HG02981 (cell line): ENCODE data around the gene FBP1.

ENCODE experiments used
- ATAC-seq: cut with Tn5 transposase; IDR thresholded peaks from one replicate; pipeline ENCODE4 v1.9.1; 2021; ENCODE audit warnings: mild to moderate bottlenecking, moderate library complexity; ENCODE audit not compliant: unreplicated experiment

Gene FBP1

GRCh38 chr9:94657021-94657725 is 17.9 kb upstream of the FBP1 start:
- ATAC-seq, result no peak

DNA sequence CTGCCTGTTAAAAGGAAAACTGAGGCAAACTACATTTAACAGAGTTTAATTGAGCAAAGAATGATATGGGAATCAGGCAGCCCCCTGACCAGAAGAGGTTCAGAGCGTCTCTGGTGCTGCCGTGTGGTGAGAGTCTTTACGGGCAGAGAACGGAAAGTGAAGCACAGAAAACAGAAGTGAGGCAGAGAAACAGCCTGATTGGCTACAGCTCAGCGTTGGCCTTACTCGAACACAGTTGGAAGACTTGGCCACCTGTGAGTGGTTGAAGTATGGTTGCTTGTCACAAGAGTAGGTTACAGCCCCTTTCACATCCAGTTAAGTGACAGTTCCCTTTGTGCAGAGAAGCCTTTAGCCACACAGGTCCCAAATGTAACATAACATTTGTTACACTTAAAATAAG is 16.9 kb upstream of the FBP1 start:
- peak; percentile 99 for ATAC-seq

DNA sequence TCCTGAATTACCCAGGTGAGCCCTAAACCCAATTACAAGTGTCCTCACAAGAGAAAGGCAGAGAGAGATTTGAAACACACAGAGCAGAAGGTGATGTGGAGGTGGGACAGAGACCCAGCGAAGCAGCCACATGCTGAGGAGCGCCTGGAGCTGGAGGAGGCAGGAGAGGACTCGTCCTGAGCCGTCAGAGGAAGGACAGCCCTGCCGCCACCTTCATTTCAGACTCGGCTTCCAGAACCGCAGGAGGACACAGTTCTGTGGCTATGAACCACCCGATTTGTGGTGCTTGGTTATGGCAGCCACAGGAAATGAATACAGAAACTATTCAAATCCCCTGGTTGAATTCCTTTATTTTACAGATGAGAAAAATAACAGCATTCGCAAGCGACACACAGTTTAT is 16.4 kb upstream of the FBP1 start:
- peak; percentile 30 for ATAC-seq

DNA sequence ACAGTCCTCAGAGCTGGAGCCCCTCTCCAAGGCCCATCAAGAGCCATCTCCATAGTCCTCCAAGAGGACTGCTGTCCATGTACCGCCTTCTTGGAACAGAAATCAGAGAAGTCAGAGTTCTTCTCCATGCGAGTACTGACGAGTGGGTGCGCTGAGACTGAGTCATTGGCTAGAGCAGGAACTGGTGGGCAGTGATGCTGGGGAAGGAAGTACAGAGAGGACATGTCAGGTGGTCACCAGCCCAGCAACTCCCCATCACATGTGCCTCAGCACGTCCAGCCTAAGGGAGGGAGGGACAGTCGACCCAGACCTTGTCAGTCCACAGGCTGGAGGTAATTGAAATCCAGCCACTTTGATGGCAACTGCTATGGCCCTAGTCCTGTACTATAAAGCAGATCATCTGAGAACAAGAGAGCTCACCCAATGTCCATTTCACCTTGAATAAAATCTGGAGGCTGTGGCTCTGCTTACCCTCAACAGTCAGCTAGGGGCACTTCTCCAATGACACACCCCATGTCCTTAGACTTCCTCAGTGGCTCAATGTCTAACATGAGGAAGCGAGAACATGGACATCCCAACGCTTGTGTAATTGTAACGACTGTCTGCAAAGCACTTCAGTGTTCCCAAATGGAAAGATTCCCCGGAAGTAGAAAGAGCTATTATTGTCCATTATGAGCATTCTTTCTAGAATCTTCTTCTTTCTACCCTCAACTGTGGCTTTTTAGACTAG is 15.0 kb upstream of the FBP1 start:
- no peak for ATAC-seq

DNA sequence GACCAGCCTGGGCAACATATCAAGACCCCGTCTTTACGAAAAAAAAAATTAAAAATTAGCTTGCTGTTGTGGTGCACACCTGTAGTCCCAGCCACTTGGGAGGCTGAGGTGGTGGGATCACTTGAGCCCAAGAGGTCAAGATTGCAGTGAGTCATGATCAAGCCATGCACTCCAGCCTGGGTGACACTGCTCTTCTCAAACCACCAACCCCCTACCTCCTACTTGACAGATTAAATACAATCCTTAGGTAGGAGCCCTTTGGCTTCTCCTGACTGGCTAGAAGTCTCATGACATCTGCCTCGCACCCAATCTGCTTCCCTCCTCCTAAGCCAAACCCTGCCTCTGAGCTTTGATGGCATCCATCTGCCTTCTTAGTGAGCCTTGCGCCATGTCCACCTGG is 11.6 kb upstream of the FBP1 start:
- no peak for ATAC-seq

DNA sequence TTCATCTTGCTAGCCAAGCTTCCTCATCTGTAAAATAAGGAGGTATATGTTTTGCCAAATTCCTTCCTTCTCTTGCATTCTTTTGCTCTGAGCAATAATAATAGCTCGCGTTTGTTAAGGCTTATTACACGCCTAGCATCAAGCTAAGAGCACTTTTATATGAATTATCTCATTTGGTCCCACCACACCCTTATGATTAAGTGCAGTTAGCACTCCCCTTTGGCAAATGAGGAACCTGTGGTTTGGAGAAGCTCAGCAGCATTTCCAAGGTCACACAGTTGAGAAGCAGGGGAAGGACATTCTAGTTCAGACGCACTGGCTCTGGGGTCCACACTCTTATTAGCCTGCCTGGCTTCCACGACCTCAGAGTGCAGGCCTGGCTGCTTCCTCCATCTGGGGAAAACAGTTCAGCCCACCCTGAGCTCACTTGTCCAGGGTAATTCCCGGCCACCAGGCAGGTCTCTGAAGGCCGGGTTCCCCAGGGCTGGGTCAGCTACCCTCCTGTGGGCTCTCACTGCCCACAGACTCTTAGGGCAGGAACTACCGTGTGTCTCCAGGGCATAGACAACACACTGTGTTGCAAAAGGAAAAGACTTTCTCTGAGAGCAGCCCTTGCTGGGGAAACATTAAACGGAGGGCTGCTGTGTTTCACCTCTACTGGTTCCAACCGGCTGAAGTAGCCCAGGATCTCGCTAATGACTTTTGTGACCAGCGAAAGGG is 9.9 kb upstream of the FBP1 start:
- no peak for ATAC-seq

DNA sequence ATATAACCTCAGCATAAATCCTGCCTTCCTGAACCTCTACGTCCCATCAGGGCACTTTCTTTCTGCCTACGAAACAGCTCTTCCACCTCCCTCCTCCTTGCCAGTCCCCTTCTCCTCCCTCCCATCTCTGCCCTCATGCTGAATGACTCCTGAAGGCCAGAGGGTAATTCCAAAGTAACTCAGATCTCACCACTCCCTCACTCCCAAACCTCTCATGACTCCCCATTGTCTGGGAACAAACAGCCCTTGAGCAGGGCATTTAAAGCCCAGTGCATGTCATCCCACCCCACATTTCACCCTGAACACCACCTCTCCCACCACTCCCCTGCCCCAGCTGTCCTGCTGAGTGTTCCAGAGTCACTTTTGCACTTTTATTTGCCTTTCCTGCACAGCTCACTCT is 8.9 kb upstream of the FBP1 start:
- ATAC-seq, result no peak

GRCh38 chr9:94645901-94646300 is 6.6 kb upstream of the FBP1 start:
- no peak for ATAC-seq

DNA sequence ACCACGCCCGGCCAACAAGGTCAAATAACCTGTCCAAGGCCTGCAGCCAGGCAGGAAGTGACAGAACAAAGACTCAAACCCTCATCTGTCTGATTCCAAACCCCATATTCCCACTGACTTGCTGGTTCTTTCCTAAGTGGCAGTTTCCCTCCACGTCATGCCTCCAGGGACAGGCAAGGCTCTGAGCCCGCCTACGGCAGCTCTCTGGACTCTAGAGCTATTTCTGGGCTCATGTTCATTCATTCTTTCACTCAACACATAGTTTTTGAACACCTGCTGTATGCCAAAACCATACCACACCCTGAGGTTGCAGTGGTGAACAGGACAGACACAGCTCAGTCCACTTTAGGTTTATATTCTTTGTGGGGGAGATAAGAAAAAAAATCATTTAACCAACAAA is 5.2 kb upstream of the FBP1 start:
- no peak for ATAC-seq

DNA sequence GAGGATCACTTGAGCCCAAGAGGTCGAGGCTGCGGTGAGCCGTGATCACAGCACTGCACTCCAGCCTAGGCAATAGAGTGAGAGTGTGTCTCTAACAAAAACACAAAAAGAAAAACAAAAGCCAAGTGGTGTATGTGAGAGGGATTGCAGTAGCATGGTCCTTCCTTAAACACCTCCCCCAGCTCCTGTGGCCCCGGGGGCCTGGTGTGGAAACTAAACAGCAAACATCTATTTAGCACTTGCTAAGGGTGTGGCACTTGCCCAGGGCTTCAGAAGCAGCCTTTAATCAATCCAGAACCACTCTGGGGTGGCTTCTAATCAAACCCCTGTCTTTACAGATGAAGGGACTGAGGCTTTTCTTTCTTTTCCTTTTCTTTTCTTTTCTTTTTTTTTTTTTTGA is 4.4 kb upstream of the FBP1 start:
- ATAC-seq, result no peak

- ATAC-seq, result no peak
Observed at GRCh38 chr9:94643176-94643575, 3.9 kb upstream of the FBP1 start.

DNA sequence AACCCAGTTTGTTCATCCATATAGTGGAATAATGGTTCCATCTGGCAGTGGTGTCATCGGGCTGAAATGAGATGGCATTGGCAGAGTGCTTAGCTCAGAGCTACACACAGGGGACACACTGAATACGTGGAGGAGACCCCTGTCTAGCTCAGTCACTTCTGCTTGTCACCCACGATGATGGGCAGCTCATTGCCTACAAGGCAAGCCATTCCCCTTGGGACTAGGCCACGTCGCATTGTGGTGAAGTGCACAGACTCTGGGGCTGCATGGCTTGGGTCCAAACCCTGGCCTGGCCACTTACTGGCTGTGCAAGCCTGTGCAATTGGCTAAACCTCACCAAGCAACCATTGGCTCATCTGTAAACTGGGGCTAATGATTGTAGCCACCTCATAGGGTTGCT is 3.2 kb upstream of the FBP1 start:
- no peak for ATAC-seq

- no peak for ATAC-seq
Observed at GRCh38 chr9:94639999-94640376, 670 bp upstream of the FBP1 start.

GRCh38 chr9:94638335-94639060 is 820 bp downstream of the FBP1 start:
- ATAC-seq, result no peak

GRCh38 chr9:94632737-94633136 is 6.6 kb downstream of the FBP1 start:
- no peak for ATAC-seq

DNA sequence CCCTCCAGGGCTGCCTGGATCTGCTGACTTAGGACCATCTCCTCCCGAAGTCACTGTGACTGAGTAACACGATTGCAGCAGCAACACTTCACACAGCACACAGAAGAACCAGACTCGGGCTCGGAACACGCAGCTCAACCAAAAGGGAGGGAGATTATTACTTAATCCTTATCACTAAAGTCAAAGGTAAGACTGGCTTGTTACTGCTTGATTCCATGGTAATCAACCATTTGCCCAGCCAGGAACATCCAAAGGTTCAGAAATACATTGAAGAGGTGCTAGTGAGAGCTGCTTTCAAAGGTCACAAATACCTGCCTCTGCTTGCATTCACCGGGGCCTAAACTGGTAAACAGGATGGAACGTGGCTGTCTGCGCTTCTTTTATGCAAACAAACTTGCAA is 7.7 kb downstream of the FBP1 start:
- ATAC-seq, result no peak

- no peak for ATAC-seq
Observed at GRCh38 chr9:94630833-94631232, 8.5 kb downstream of the FBP1 start.

GRCh38 chr9:94630281-94630680 is 9.0 kb downstream of the FBP1 start:
- ATAC-seq, result no peak

GRCh38 chr9:94627287-94627686 is 12.0 kb downstream of the FBP1 start:
- ATAC-seq, result no peak

DNA sequence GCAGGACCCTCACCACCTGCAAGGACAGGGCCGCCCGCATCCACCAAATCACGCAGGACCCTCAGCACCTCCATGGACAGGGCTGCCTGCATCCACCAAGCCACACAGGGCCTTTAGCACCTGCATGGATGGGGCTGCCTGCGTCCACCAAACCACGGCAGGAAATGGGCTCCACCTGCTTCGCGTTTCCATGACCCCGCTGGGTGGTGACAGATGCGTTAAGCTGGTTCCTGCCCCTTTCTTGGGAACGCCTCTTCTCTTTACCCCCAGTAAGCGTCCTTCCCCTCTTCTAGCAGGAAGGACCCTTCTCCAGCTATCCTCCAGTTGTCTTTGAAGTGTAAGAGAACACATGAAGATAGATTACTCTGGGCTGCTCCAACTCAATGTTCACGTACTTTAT is 13.5 kb downstream of the FBP1 start:
- ATAC-seq, result no peak

- no peak for ATAC-seq
Observed at GRCh38 chr9:94624629-94625028, 14.7 kb downstream of the FBP1 start.
